Spleen (tissue), 11 donors: Measurements from ENCODE around the gene PRKCQ. TPM values are rescaled to one million over a fixed set of nuclear protein-coding genes. Genes with fewer than 3 reads are reported as not detected.

Experiments used
- DNase-seq: peaks from one replicate; pipeline ENCODE4 v3.0.0-alpha.2; 2020
- H3K27ac ChIP-seq, 8 donors: fragments of 200-600 bp; sonication (generic) in 7 of 8; 1 replicate in 4 of 8; 2 replicates in 4 of 8; pipeline versions ENCODE4 v1.5.0 to v1.8.0; 2016 to 2021; ENCODE audit warnings: inconsistent platforms in 4 of 8, mild to moderate bottlenecking in 4 of 8, moderate library complexity in 1 of 8
- H3K27me3 ChIP-seq, 7 donors: fragments of 200-600 bp; sonication (generic) in 6 of 7; replicated peaks in 1 of 7; 1 replicate in 4 of 7; 2 replicates in 3 of 7; pipeline versions ENCODE4 v1.5.0 to v1.8.0; 2016 to 2021; ENCODE audit warnings: inconsistent platforms in 3 of 7, mild to moderate bottlenecking in 1 of 7
- H3K36me3 ChIP-seq, 6 donors: fragments of 200-600 bp; sonication (generic) in 5 of 6; 1 replicate in 4 of 6; 2 replicates in 2 of 6; pipeline versions ENCODE4 v1.5.0 to v1.8.0; 2016 to 2021; ENCODE audit warnings: inconsistent platforms in 2 of 6
- H3K4me1 ChIP-seq, 6 donors: fragments of 200-600 bp; sonication (generic) in 5 of 6; 1 replicate in 3 of 6; 2 replicates in 3 of 6; pipeline versions ENCODE4 v1.5.0 to v1.8.0; 2016 to 2021; ENCODE audit warnings: inconsistent platforms in 3 of 6
- H3K4me3 ChIP-seq, 8 donors: fragments of 200-600 bp; sonication (generic) in 7 of 8; 1 replicate in 4 of 8; 2 replicates in 4 of 8; pipeline versions ENCODE4 v1.5.0 to v1.8.0; 2016 to 2021; ENCODE audit warnings: inconsistent platforms in 4 of 8, mild to moderate bottlenecking in 4 of 8, moderate library complexity in 2 of 8
- H3K9me3 ChIP-seq, 8 donors: fragments of 200-600 bp; sonication (generic) in 7 of 8; 1 replicate in 4 of 8; 2 replicates in 4 of 8; pipeline versions ENCODE4 v1.5.0 to v1.8.0; 2016 to 2021; ENCODE audit warnings: inconsistent platforms in 4 of 8
- POLR2A ChIP-seq, 3 donors: fragments of 450-650 bp; IDR thresholded peaks; one replicate each; pipeline ENCODE4 v1.5.1; 2017; ENCODE audit warnings: antibody characterized with exemption in 3 of 3, mild to moderate bottlenecking in 1 of 3
- POLR2AphosphoS5 ChIP-seq, 3 donors: sonication (generic); formaldehyde crosslinking; IDR thresholded peaks; one replicate each; pipeline ENCODE4 v1.5.1; 2017; ENCODE audit warnings: antibody characterized with exemption in 3 of 3
- WGBS, 5 donors: extraction: QIAGEN DNeasy Blood & Tissue Kit in 3 of 5; methylation state at CpG; one replicate each; pipeline versions ENCODE4 v1.1.5 to v1.1.7; 2013 to 2018; 5-methylcytosine and 5-hydroxymethylcytosine counted together
- intact Hi-C: fragments of 100-400 bp; cut with DNase I; formaldehyde crosslinking; loops from one replicate; pipeline ENCODE4 v1.15.0; 2023; ENCODE audit warnings: low total_unique reads
- polyA plus RNA-seq, 3 donors: library from polyadenylated mRNA; stranded (reverse); fragments of 200-250 nt; gene quantifications; one replicate each; pipeline ENCODE4 v1.2.1, GENCODE V29; 2013
- total RNA-seq, 7 donors: library from RNA; depleted of rRNA in 3 of 7; stranded (reverse); fragments of >200 nt in 3 of 7; fragmentation: NEBNext Ultra II Directional in 4 of 7; extraction: Animal tissue kit (Norgen Biotek cat#: 25700) in 4 of 7; gene quantifications; one replicate each; pipeline versions ENCODE4 v1.1.0 to v1.2.1, GENCODE V29; 2016 to 2021
- TF ChIP-seq, protein P1 (sequence below), 11 experiments: fragments of 200-600 bp in 7 of 11; fragments of 450-650 bp in 4 of 11; sonication (generic) in 4 of 11; IDR thresholded peaks in 8 of 11; conservative IDR thresholded peaks in 3 of 11; 1 replicate in 7 of 11; 2 replicates in 4 of 11; pipeline versions ENCODE4 v1.4.0 to v1.8.0; 2016 to 2021; ENCODE audit warnings: antibody characterized with exemption in 11 of 11, inconsistent platforms in 4 of 11, mild to moderate bottlenecking in 1 of 11
- donor health status: healthy with polysubstance abuse.
- donor health status: DM: no; HTN: no; CAD: no; lungs with moderate emphysema.
- donor health status: DM: no; HTN: no; CAD: no.
- donor health status: Bipolar disorder and iron deficiency.
- donor health status: healthy.
- donor health status: DM: no; HTN: no; CAD: no.
- donor health status: DM: yes; HTN: yes; CAD: no.

The PRKCQ gene
- total and polyA plus RNA-seq, 10 donors, result 2.1 to 11.8 (median 8.1) TPM

DNA sequence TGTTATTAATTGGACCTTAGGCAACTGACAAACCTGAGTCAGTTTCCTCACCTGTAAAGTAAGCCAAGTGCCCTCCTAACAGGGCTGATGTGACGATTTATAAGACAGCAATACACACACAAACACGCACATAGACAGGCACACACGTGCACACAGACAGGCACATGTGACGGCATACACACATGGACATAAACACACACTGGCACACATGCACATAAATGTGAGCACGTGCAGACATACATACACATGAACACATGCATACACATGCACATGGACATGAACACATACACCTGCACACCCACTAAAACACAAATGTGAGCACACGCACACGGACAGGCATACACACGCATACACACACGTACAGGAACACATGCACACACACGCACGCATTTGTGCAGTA, 148.9 kb downstream of the PRKCQ start:
- WGBS, 5 donors, result 90 to 96% (median 93%) methylated on average over 11 of the region's 11 CpGs
- no peak for DNase-seq
- H3K27me3 ChIP-seq, result no peaks in the 10 kb centered on the region
- H3K9me3 ChIP-seq, result no peaks in the 10 kb centered on the region
- no peak overlapping the region for H3K27ac ChIP-seq
- no peak for TF ChIP-seq POLR2A (IDR thresholded peaks at IDR 0.05)
- TF ChIP-seq, protein P1, sequence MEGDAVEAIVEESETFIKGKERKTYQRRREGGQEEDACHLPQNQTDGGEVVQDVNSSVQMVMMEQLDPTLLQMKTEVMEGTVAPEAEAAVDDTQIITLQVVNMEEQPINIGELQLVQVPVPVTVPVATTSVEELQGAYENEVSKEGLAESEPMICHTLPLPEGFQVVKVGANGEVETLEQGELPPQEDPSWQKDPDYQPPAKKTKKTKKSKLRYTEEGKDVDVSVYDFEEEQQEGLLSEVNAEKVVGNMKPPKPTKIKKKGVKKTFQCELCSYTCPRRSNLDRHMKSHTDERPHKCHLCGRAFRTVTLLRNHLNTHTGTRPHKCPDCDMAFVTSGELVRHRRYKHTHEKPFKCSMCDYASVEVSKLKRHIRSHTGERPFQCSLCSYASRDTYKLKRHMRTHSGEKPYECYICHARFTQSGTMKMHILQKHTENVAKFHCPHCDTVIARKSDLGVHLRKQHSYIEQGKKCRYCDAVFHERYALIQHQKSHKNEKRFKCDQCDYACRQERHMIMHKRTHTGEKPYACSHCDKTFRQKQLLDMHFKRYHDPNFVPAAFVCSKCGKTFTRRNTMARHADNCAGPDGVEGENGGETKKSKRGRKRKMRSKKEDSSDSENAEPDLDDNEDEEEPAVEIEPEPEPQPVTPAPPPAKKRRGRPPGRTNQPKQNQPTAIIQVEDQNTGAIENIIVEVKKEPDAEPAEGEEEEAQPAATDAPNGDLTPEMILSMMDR (IDR thresholded peaks at IDR 0.05 in 8 of 11, conservative IDR thresholded peaks at IDR 0.05 in 3 of 11), result no peak
- TF ChIP-seq POLR2AphosphoS5 (IDR thresholded peaks at IDR 0.05), result no peak
- no peaks in the 10 kb centered on the region for H3K4me1 ChIP-seq
- no peak overlapping the region for H3K4me3 ChIP-seq
- intact Hi-C loops, result no loop called here
- peaks cover 0 to 38% (median 3%) of the 10 kb centered on the region in 6 donors for H3K36me3 ChIP-seq

DNA sequence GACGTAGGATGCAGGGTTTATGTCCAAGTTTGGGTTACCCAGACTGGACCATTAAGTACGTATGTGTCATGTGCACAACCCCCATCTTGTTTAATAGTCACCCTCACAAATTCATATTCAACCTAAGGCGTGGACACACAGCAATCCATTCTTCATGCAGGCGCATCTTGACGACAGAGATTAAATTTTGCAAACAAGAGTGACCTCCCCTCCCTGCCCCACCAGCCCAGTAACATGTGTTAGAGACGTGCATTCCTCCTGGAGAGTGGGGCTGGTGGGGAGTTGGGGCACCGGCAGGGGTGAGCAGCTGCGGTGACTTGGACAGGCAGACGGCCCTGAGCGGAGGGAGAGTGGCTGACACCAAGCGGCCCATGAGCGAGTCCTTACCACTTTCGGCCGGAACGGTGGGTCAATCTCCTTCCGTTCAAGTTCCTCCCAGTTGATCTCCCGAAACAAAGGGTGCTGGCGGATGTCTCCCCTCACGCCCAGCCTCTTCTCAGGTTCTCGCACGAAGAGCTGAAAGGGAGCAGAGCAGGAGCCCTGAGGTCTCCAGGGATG, 149.6 kb downstream of the PRKCQ start:
- H3K27ac ChIP-seq, result no peak overlapping the region
- H3K4me3 ChIP-seq, result no peak overlapping the region
- H3K36me3 ChIP-seq, result peaks cover 0 to 38% (median 3%) of the 10 kb centered on the region in 6 donors
- 92 to 95% (median 95%) methylated on average over 21 of the region's 21 CpGs for WGBS, 5 donors
- no peaks in the 10 kb centered on the region for H3K27me3 ChIP-seq
- DNase-seq, result no peak
- intact Hi-C loops, result no loop called here
- no peaks in the 10 kb centered on the region for H3K9me3 ChIP-seq
- H3K4me1 ChIP-seq, result no peaks in the 10 kb centered on the region
- TF ChIP-seq POLR2AphosphoS5 (IDR thresholded peaks at IDR 0.05) (no peak), POLR2A (IDR thresholded peaks at IDR 0.05) (no peak)
- TF ChIP-seq, protein P1 (IDR thresholded peaks at IDR 0.05 in 8 of 11, conservative IDR thresholded peaks at IDR 0.05 in 3 of 11), result no peak

DNA sequence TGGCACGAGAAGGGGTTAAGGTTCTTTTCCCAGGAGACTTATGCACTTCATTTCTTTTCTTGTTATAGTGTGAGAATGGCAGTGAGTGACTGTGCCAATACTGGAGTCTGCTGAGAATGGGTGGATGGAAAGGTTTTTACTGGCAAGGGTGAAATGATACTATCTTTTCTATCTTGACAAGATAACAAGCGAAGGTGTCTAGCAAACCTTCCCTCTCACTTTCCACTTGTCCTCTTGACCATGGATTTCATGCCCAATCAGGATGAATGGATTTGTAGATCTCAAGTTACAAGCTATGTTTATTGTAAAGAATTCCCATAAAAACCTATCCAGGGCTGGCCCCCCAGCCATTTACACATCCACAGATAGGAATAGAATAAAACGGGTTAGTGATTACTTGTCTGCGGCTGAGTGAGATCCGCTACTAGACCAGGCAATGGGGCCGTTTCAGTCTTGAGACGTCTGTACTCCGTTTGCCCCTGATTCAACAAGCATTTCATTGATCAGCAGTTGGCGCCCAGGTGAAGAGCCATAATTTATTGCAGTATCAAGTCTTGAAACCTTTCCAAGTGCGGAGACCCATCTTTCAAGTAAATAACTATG, 152.6 kb downstream of the PRKCQ start:
- intact Hi-C loops, result no loop called here
- H3K4me1 ChIP-seq, result no peaks in the 10 kb centered on the region
- no peaks in the 10 kb centered on the region for H3K27me3 ChIP-seq
- H3K4me3 ChIP-seq, result no peak overlapping the region
- DNase-seq, result no peak
- H3K27ac ChIP-seq, result no peak overlapping the region
- H3K9me3 ChIP-seq, result no peaks in the 10 kb centered on the region
- TF ChIP-seq, protein P1 (IDR thresholded peaks at IDR 0.05 in 8 of 11, conservative IDR thresholded peaks at IDR 0.05 in 3 of 11), result no peak
- TF ChIP-seq POLR2A (IDR thresholded peaks at IDR 0.05) (no peak), POLR2AphosphoS5 (IDR thresholded peaks at IDR 0.05) (no peak)
- peaks cover 0 to 32% (median 3%) of the 10 kb centered on the region in 6 donors for H3K36me3 ChIP-seq
- WGBS, 5 donors, result 90 to 96% (median 93%) methylated on average over 10 of the region's 10 CpGs

DNA sequence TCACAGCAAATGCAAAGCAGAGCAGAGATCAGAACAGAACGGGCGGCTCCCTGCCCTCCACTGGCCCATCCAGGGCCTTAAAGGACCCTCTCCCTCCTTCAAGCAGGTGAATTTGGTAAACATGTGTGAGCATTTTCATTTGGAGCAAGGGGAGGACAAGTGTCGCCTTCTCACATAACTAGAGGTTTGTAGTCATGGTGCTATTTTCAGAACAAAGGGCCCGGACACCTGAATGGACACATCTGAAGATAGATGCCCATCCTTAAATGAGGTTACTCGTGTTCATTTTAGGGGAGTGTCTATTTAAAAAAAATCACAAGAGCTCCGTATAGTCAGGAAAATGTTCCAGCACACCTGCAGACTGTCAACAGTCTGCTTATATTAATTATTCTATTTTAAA, 153.8 kb downstream of the PRKCQ start:
- Histone ChIP-seq H3K36me3 (peaks cover 0 to 30% (median 3%) of the 10 kb centered on the region in 6 donors), H3K27me3 (no peaks in the 10 kb centered on the region), H3K27ac (no peak overlapping the region), H3K9me3 (no peaks in the 10 kb centered on the region), H3K4me3 (no peak overlapping the region), H3K4me1 (no peaks in the 10 kb centered on the region)
- WGBS, 5 donors, result 89 to 98% (median 93%) methylated on average over 6 of the region's 6 CpGs
- intact Hi-C loops, result no loop called here
- no peak for TF ChIP-seq POLR2AphosphoS5 (IDR thresholded peaks at IDR 0.05)
- TF ChIP-seq, protein P1 (IDR thresholded peaks at IDR 0.05 in 8 of 11, conservative IDR thresholded peaks at IDR 0.05 in 3 of 11), result no peak
- no peak for TF ChIP-seq POLR2A (IDR thresholded peaks at IDR 0.05)
- no peak for DNase-seq
